Naive thymus-derived CD4-positive, alpha-beta T cell (primary cell): ENCODE data around the gene WRAP73. TPM values are rescaled to one million over a fixed set of nuclear protein-coding genes. Genes with fewer than 3 reads are reported as not detected.
A peak's percentile ranks its signal among the peaks of the same experiment; 100 is the strongest.

Experiments
- ATAC-seq: fragments of 150-1000 bp; cut with Tn5 transposase; 2 replicates; pipeline ENCODE4 v1.10.0; 2021; ENCODE audit warnings: mild to moderate bottlenecking, moderate library complexity
- CTCF ChIA-PET: fragments of 350-600 bp; sonication (Branson Sonifier 250); formaldehyde crosslinking; loops from one replicate; lab custom pipeline; 2021; ENCODE audit warnings: antibody characterized with exemption; lab: Charles Lee
- POLR2A ChIA-PET: fragments of 350-600 bp; sonication (Branson Sonifier 250); formaldehyde crosslinking; loops from one replicate; lab custom pipeline; 2021; ENCODE audit warnings: antibody characterized with exemption, inconsistent platforms; lab: Charles Lee
- DNase-seq, 9 donors: peaks; one replicate each; pipeline versions ENCODE4 v3.0.0 to v3.0.0-alpha.2; 2020 to 2022; ENCODE audit warnings: mixed read lengths in 1 of 9
- H3K27ac ChIP-seq: one replicate; pipeline ENCODE4 v1.7.0; 2013; ENCODE audit warnings: mild to moderate bottlenecking, low read depth, low read length, moderate library complexity
- H3K27me3 ChIP-seq, 2 donors: one replicate each; pipeline ENCODE4 v1.7.0; 2013; ENCODE audit warnings: low read length in 2 of 2, mild to moderate bottlenecking in 2 of 2, moderate library complexity in 2 of 2; ENCODE audit not compliant: control insufficient read depth in 2 of 2, insufficient read depth in 2 of 2
- H3K36me3 ChIP-seq, 3 experiments: 1 replicate in 2 of 3; 2 replicates in 1 of 3; pipeline ENCODE4 v1.7.0; 2013; ENCODE audit warnings: low read length in 3 of 3, mild to moderate bottlenecking in 3 of 3, moderate library complexity in 1 of 3; ENCODE audit not compliant: insufficient read depth in 3 of 3, control insufficient read depth in 2 of 3
- H3K4me1 ChIP-seq, 2 donors: one replicate each; pipeline ENCODE4 v1.7.0; 2013; ENCODE audit warnings: low read length in 2 of 2, mild to moderate bottlenecking in 2 of 2, moderate library complexity in 1 of 2; ENCODE audit not compliant: control insufficient read depth in 2 of 2, insufficient read depth in 2 of 2
- H3K4me3 ChIP-seq: 2 replicates; pipeline ENCODE4 v1.7.0; 2013; ENCODE audit warnings: mild to moderate bottlenecking, low read length
- H3K9me3 ChIP-seq, 3 experiments: 1 replicate in 2 of 3; 2 replicates in 1 of 3; pipeline ENCODE4 v1.7.0; 2013; ENCODE audit warnings: low read length in 3 of 3; ENCODE audit not compliant: control insufficient read depth in 2 of 3
- H3K27ac Mint-ChIP-seq, 9 donors: one replicate each; pipeline ENCODE4 v1.8.0; 2020 to 2022; ENCODE audit warnings: mixed read lengths in 9 of 9, mild to moderate bottlenecking in 8 of 9, moderate library complexity in 5 of 9, inconsistent platforms in 2 of 9
- H3K27me3 Mint-ChIP-seq, 5 donors: one replicate each; pipeline ENCODE4 v1.8.0; 2021 to 2022; ENCODE audit warnings: mixed read lengths in 5 of 5, mild to moderate bottlenecking in 1 of 5
- H3K36me3 Mint-ChIP-seq, 5 donors: one replicate each; pipeline ENCODE4 v1.8.0; 2020 to 2022; ENCODE audit warnings: mixed read lengths in 5 of 5, mild to moderate bottlenecking in 3 of 5, inconsistent platforms in 1 of 5
- H3K4me1 Mint-ChIP-seq, 7 donors: one replicate each; pipeline ENCODE4 v1.8.0; 2020 to 2022; ENCODE audit warnings: mixed read lengths in 7 of 7, mild to moderate bottlenecking in 3 of 7, inconsistent platforms in 1 of 7
- H3K4me3 Mint-ChIP-seq, 10 donors: one replicate each; pipeline ENCODE4 v1.8.0; 2020 to 2022; ENCODE audit warnings: mild to moderate bottlenecking in 10 of 10, mixed read lengths in 10 of 10, moderate library complexity in 6 of 10, inconsistent platforms in 2 of 10
- H3K9me3 Mint-ChIP-seq, 11 donors: one replicate each; pipeline ENCODE4 v1.8.0; 2020 to 2022; ENCODE audit warnings: mixed read lengths in 11 of 11, mild to moderate bottlenecking in 4 of 11, inconsistent platforms in 1 of 11, moderate library complexity in 1 of 11
- intact Hi-C, 2 donors: fragments of 100-400 bp; cut with micrococcal nuclease; formaldehyde crosslinking; loops; one replicate each; pipeline ENCODE4 v1.15.1; 2023
- polyA plus RNA-seq, 2 donors: library from polyadenylated mRNA; unstranded; fragments of 300-500 nt; fragmentation: Illumina TruSeq; gene quantifications; one replicate each; pipeline ENCODE4 v1.2.3, GENCODE V29; 2021
- total RNA-seq, 6 experiments: library from RNA in 5 of 6; stranded (reverse) in 5 of 6; gene quantifications; 1 replicate in 5 of 6; 2 replicates in 1 of 6; pipeline ENCODE4 v1.2.3 and lab custom pipeline; 2021 to 2026

WRAP73 gene
- total and polyA plus RNA-seq, 7 experiments from 2014 or later, result 25.5 to 42.0 (median 36.3) TPM

GRCh38 chr1:3618531-3618880 is 31.4 kb downstream of the WRAP73 start:
- ChIA-PET CTCF (interaction anchor here (0.6 to 5.3 kb wide), 18 partner anchors 9 to 1485 kb away, joined by 3 to 39 read pairs (median 4); no protein-coding TSS in a partner anchor), POLR2A (interaction anchor here (0.7 to 0.9 kb wide), 3 partner anchors 9 to 126 kb away, joined by 3 read pairs; no protein-coding TSS in a partner anchor)
- no peaks in the 10 kb centered on the region for H3K36me3 Mint-ChIP-seq

GRCh38 chr1:3617806-3618345 is 32.0 kb downstream of the WRAP73 start:
- ATAC-seq (no peak), DNase-seq (no peak)
- H3K4me3 ChIP-seq, result no peak overlapping the region
- no peaks in the 10 kb centered on the region for H3K36me3 Mint-ChIP-seq
- H3K27me3 ChIP-seq, result no peaks in the 10 kb centered on the region
- H3K4me3 Mint-ChIP-seq, result no peak overlapping the region
- ChIA-PET POLR2A (no interaction called here), CTCF (interaction anchor here (1.2 to 1.8 kb wide), 2 partner anchors 53 to 103 kb away, joined by 4 read pairs; no protein-coding TSS in a partner anchor)
- no peaks in the 10 kb centered on the region for H3K9me3 Mint-ChIP-seq
- intact Hi-C loops, result no loop called here
- peaks cover 0 to 4% of the 10 kb centered on the region in 2 donors for H3K4me1 ChIP-seq
- no peaks in the 10 kb centered on the region for H3K36me3 ChIP-seq
- H3K27me3 Mint-ChIP-seq, result peaks cover 0 to 21% (median 6%) of the 10 kb centered on the region in 5 donors
- no peak overlapping the region for H3K27ac ChIP-seq
- no peaks in the 10 kb centered on the region for H3K9me3 ChIP-seq
- no peak overlapping the region for H3K27ac Mint-ChIP-seq
- H3K4me1 Mint-ChIP-seq, result peaks cover 8 to 34% (median 22%) of the 10 kb centered on the region in 7 donors

More at GRCh38 chr1:3618531-3618880, 31.4 kb downstream of the WRAP73 start:
- ATAC-seq (no peak), DNase-seq (no peak)
- no peaks in the 10 kb centered on the region for H3K9me3 Mint-ChIP-seq
- peaks cover 0 to 17% (median 6%) of the 10 kb centered on the region in 5 donors for H3K27me3 Mint-ChIP-seq
- Histone ChIP-seq H3K36me3 (no peaks in the 10 kb centered on the region), H3K27ac (no peak overlapping the region), H3K4me1 (peaks cover 5 to 9% of the 10 kb centered on the region in 2 donors), H3K9me3 (no peaks in the 10 kb centered on the region), H3K27me3 (no peaks in the 10 kb centered on the region), H3K4me3 (no peak overlapping the region)
- H3K4me1 Mint-ChIP-seq, result peaks cover 13 to 41% (median 28%) of the 10 kb centered on the region in 7 donors
- intact Hi-C loops, result no loop called here
- no peak overlapping the region for H3K27ac Mint-ChIP-seq
- no peak overlapping the region for H3K4me3 Mint-ChIP-seq

- H3K4me1 ChIP-seq, result peaks cover 0 to 4% of the 10 kb centered on the region in 2 donors
- no peaks in the 10 kb centered on the region for H3K27me3 ChIP-seq
- ATAC-seq (no peak), DNase-seq (no peak)
- intact Hi-C loops, result no loop called here
- H3K4me3 ChIP-seq, result no peak overlapping the region
- H3K27ac Mint-ChIP-seq, result no peak overlapping the region
- H3K4me3 Mint-ChIP-seq, result no peak overlapping the region
- H3K9me3 ChIP-seq, result no peaks in the 10 kb centered on the region
- H3K27me3 Mint-ChIP-seq, result peaks cover 0 to 25% (median 6%) of the 10 kb centered on the region in 5 donors
- no peaks in the 10 kb centered on the region for H3K36me3 Mint-ChIP-seq
- ChIA-PET CTCF (interaction anchor here (1.2 kb wide), 1 partner anchor 52 kb away, joined by 4 read pairs; no protein-coding TSS in a partner anchor), POLR2A (interaction anchor here (0.6 kb wide), 1 partner anchor 71 kb away, joined by 3 read pairs; no protein-coding TSS in a partner anchor)
- no peaks in the 10 kb centered on the region for H3K36me3 ChIP-seq
- no peak overlapping the region for H3K27ac ChIP-seq
- no peaks in the 10 kb centered on the region for H3K9me3 Mint-ChIP-seq
- peaks cover 5 to 24% (median 14%) of the 10 kb centered on the region in 7 donors for H3K4me1 Mint-ChIP-seq
These were observed 33.0 kb downstream of the WRAP73 start for GRCh38 chr1:3616861-3617260.

GRCh38 chr1:3614755-3615742 is 34.9 kb downstream of the WRAP73 start:
- H3K9me3 ChIP-seq, result no peaks in the 10 kb centered on the region
- no peak overlapping the region for H3K27ac Mint-ChIP-seq
- POLR2A ChIA-PET, result no interaction called here
- H3K4me1 ChIP-seq, result peaks cover 0 to 9% of the 10 kb centered on the region in 2 donors
- CTCF ChIA-PET, result interaction anchor here (0.9 to 2.3 kb wide), 4 partner anchors 17 to 162 kb away, joined by 3 to 10 read pairs (median 4); no protein-coding TSS in a partner anchor
- DNase-seq (no peak), ATAC-seq (no peak)
- H3K36me3 Mint-ChIP-seq, result no peaks in the 10 kb centered on the region
- H3K27ac ChIP-seq, result no peak overlapping the region
- peaks cover 0 to 31% (median 6%) of the 10 kb centered on the region in 5 donors for H3K27me3 Mint-ChIP-seq
- no peaks in the 10 kb centered on the region for H3K27me3 ChIP-seq
- intact Hi-C loops, result loop anchor here in 1 of 2 donors (1.0 kb wide), 1 partner anchor 124 kb away; no protein-coding TSS in a partner anchor
- H3K36me3 ChIP-seq, result no peaks in the 10 kb centered on the region
- H3K4me3 Mint-ChIP-seq, result no peak overlapping the region
- H3K4me3 ChIP-seq, result no peak overlapping the region
- H3K9me3 Mint-ChIP-seq, result no peaks in the 10 kb centered on the region
- H3K4me1 Mint-ChIP-seq, result peaks cover 0 to 18% (median 15%) of the 10 kb centered on the region in 7 donors

GRCh38 chr1:3612123-3612522 is 37.8 kb downstream of the WRAP73 start:
- H3K9me3 ChIP-seq, result no peaks in the 10 kb centered on the region
- DNase-seq (no peak), ATAC-seq (no peak)
- ChIA-PET POLR2A (interaction anchor here (1.1 kb wide), 1 partner anchor 9 kb away, joined by 3 read pairs; no protein-coding TSS in a partner anchor), CTCF (interaction anchor here (1.6 kb wide), 1 partner anchor 8 kb away, joined by 4 read pairs; no protein-coding TSS in a partner anchor)
- Mint-ChIP-seq H3K4me1 (peaks cover 0 to 10% (median 10%) of the 10 kb centered on the region in 7 donors), H3K27ac (no peak overlapping the region), H3K9me3 (no peaks in the 10 kb centered on the region), H3K4me3 (peak overlapping the region; percentile 30 to 86 (median 75)), H3K36me3 (no peaks in the 10 kb centered on the region), H3K27me3 (peaks cover 0 to 34% (median 6%) of the 10 kb centered on the region in 5 donors)
- intact Hi-C loops, result no loop called here
- peaks cover 0 to 9% of the 10 kb centered on the region in 2 donors for H3K4me1 ChIP-seq
- no peaks in the 10 kb centered on the region for H3K27me3 ChIP-seq
- H3K36me3 ChIP-seq, result no peaks in the 10 kb centered on the region
- no peak overlapping the region for H3K27ac ChIP-seq
- H3K4me3 ChIP-seq, result no peak overlapping the region
